Gastroesophageal sphincter (tissue), 3 donors: ENCODE results near the gene U2AF2.

Experiments
- EP300 ChIP-seq: sonication (generic); formaldehyde crosslinking; IDR thresholded peaks from one replicate; pipeline ENCODE4 v1.6.1; 2017; ENCODE audit warnings: antibody characterized with exemption, mild to moderate bottlenecking
- POLR2A ChIP-seq, 2 donors: fragments of 450-650 bp; IDR thresholded peaks; one replicate each; pipeline ENCODE4 v1.6.1; 2017; ENCODE audit warnings: antibody characterized with exemption in 2 of 2, mild to moderate bottlenecking in 2 of 2, moderate library complexity in 1 of 2
- POLR2AphosphoS5 ChIP-seq: sonication (generic); formaldehyde crosslinking; IDR thresholded peaks from one replicate; pipeline ENCODE4 v1.6.1; 2017; ENCODE audit warnings: antibody characterized with exemption
- TF ChIP-seq, protein P1 (sequence below), 4 experiments: fragments of 200-600 bp in 2 of 4; fragments of 450-650 bp in 2 of 4; sonication (generic) in 1 of 4; IDR thresholded peaks; one replicate each; pipeline ENCODE4 v1.5.1; 2017 to 2019; ENCODE audit warnings: antibody characterized with exemption in 4 of 4, mild to moderate bottlenecking in 2 of 4, moderate library complexity in 2 of 4

DNA sequence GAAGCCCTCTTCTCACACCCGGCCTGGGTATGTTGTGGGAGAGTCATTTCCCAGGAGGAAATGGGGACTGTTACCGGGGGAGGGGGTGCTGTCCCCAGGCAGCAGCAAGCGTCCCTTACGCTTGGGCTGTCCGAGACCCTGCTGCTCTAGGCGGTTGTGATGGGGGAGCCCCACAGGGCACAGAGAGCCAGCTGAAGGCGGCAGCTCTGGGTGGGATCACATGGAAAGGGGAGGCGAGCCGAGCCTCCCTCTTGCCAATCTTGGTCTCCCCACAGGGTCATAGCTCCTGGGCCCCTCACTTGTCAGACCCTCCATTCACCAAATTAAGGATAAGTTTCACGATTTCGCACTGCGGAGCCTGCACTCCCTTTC, 42.2 kb downstream of the U2AF2 start:
- TF ChIP-seq, protein P1, sequence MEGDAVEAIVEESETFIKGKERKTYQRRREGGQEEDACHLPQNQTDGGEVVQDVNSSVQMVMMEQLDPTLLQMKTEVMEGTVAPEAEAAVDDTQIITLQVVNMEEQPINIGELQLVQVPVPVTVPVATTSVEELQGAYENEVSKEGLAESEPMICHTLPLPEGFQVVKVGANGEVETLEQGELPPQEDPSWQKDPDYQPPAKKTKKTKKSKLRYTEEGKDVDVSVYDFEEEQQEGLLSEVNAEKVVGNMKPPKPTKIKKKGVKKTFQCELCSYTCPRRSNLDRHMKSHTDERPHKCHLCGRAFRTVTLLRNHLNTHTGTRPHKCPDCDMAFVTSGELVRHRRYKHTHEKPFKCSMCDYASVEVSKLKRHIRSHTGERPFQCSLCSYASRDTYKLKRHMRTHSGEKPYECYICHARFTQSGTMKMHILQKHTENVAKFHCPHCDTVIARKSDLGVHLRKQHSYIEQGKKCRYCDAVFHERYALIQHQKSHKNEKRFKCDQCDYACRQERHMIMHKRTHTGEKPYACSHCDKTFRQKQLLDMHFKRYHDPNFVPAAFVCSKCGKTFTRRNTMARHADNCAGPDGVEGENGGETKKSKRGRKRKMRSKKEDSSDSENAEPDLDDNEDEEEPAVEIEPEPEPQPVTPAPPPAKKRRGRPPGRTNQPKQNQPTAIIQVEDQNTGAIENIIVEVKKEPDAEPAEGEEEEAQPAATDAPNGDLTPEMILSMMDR (IDR thresholded peaks at IDR 0.05), result no peak
- TF ChIP-seq POLR2A (IDR thresholded peaks at IDR 0.05), result no peak
- no peak for TF ChIP-seq EP300
- TF ChIP-seq POLR2AphosphoS5, result no peak
